ENCODE results near the gene CELSR1.

Gene CELSR1

DNA sequence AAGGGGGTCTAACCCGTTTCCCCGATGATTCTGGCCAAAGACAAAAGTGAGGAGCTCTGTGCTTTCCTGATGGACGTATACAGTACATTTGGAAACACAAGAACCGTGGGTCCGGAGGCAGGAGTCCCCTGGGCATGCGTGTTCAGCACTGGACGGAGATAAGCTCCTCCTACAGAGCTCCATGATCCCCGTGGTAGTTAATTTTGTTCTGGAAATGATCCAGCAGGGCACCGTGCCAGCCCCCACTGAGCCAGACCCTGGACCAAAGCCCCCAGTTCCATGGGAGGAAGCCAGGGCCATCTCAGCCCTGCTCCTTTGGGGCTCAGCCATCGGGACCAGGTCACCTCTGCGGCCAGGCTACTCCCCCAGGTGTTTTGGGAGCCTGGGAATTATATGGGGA is 118.6 kb downstream of the CELSR1 start:
- no peaks in the 10 kb centered on the region for H3K27me3 ChIP-seq (ENCODE audit: control insufficient read depth, insufficient read depth, low read length, poor library complexity, severe bottlenecking)
- H3K36me3 ChIP-seq (ENCODE audit: control insufficient read depth, insufficient read depth, low read length) = no peaks in the 10 kb centered on the region
- H3K27ac ChIP-seq (ENCODE audit: insufficient read depth, low read depth, low read length, poor library complexity, severe bottlenecking) = no peak overlapping the region
- peaks cover 3% of the 10 kb centered on the region for H3K4me1 ChIP-seq (ENCODE audit: control insufficient read depth, insufficient read depth, low read length)
- no peaks in the 10 kb centered on the region for H3K9me3 ChIP-seq (ENCODE audit: control insufficient read depth, low read length)
- H3K4me3 ChIP-seq (ENCODE audit: insufficient read depth, low read depth, low read length) = no peak overlapping the region
- WGBS, 2 experiments = 95% methylated on average over 11 of the region's 11 CpGs

DNA sequence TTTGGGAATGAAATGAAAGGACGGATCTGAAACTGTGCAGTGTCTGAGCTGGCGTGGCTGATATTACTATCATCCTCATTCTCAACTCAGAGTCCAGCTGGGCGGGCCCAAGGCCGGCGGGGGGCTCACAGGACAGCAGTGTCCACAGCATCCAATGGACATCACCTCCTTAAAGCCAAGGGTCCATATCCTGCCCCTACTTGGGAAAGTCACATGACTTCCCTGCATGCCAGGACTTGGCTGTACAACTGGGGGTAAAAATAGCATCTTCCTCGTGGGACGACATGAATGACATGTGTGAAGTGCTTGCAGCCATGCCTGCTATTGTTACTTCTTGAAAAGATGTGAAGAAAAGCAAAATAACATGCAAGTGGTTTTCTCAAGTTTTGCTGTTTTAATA is 119.7 kb downstream of the CELSR1 start:
- no peaks in the 10 kb centered on the region for H3K9me3 ChIP-seq (ENCODE audit: control insufficient read depth, low read length)
- H3K4me3 ChIP-seq (ENCODE audit: insufficient read depth, low read depth, low read length) = no peak overlapping the region
- WGBS, 2 experiments = 92% methylated on average over 7 of the region's 7 CpGs
- H3K36me3 ChIP-seq (ENCODE audit: control insufficient read depth, insufficient read depth, low read length) = no peaks in the 10 kb centered on the region
- no peak overlapping the region for H3K27ac ChIP-seq (ENCODE audit: insufficient read depth, low read depth, low read length, poor library complexity, severe bottlenecking)
- H3K27me3 ChIP-seq (ENCODE audit: control insufficient read depth, insufficient read depth, low read length, poor library complexity, severe bottlenecking) = no peaks in the 10 kb centered on the region
- peaks cover 3% of the 10 kb centered on the region for H3K4me1 ChIP-seq (ENCODE audit: control insufficient read depth, insufficient read depth, low read length)

DNA sequence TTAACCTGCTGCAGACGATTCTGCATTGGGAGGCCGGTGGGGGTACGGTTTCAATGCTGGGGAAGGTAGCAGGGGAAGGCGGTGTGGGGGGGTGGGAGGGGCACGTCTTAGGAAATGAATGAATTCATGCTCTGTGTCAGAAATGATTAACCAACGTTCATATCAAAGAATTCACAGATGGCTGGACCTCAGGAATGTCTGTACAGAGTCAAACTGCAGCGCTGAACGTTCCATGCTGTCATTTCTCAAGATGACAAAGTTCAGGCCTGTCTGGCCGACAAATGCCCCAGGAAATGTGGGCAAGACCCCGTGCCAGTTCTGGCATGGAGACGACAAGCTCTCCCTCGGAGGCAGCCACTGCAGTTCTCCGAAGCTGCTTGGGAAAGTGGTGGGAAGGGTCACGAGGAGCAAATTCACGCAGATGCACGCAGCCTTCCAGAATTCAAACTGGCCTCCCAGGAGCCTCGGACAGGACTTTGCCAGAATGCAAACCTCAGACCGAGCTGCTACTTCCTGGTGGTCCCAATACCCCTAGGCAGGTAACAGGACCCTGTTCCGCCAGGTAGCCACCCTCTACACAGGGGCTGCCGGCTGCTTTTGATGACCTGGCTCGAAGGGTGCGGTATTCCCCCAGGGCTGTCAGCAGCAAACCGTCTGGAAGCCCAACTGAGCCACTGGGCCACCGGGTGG is 120.4 kb downstream of the CELSR1 start:
- no peak overlapping the region for H3K27ac ChIP-seq (ENCODE audit: insufficient read depth, low read depth, low read length, poor library complexity, severe bottlenecking)
- no peaks in the 10 kb centered on the region for H3K9me3 ChIP-seq (ENCODE audit: control insufficient read depth, low read length)
- H3K36me3 ChIP-seq (ENCODE audit: control insufficient read depth, insufficient read depth, low read length) = no peaks in the 10 kb centered on the region
- WGBS, 2 experiments = 92% methylated on average over 24 of the region's 24 CpGs
- H3K4me1 ChIP-seq (ENCODE audit: control insufficient read depth, insufficient read depth, low read length) = peaks cover 3% of the 10 kb centered on the region
- H3K4me3 ChIP-seq (ENCODE audit: insufficient read depth, low read depth, low read length) = no peak overlapping the region
- no peaks in the 10 kb centered on the region for H3K27me3 ChIP-seq (ENCODE audit: control insufficient read depth, insufficient read depth, low read length, poor library complexity, severe bottlenecking)

GRCh38 chr22:46416520-46416871 is 120.9 kb downstream of the CELSR1 start:
- H3K9me3 ChIP-seq (ENCODE audit: control insufficient read depth, low read length) = no peaks in the 10 kb centered on the region
- WGBS, 2 experiments = 87% methylated on average over 14 of the region's 14 CpGs
- H3K27me3 ChIP-seq (ENCODE audit: control insufficient read depth, insufficient read depth, low read length, poor library complexity, severe bottlenecking) = no peaks in the 10 kb centered on the region
- no peak overlapping the region for H3K27ac ChIP-seq (ENCODE audit: insufficient read depth, low read depth, low read length, poor library complexity, severe bottlenecking)
- peaks cover 4% of the 10 kb centered on the region for H3K36me3 ChIP-seq (ENCODE audit: control insufficient read depth, insufficient read depth, low read length)
- no peak overlapping the region for H3K4me3 ChIP-seq (ENCODE audit: insufficient read depth, low read depth, low read length)
- H3K4me1 ChIP-seq (ENCODE audit: control insufficient read depth, insufficient read depth, low read length) = peaks cover 3% of the 10 kb centered on the region

GRCh38 chr22:46415776-46416519 is 121.5 kb downstream of the CELSR1 start:
- H3K27ac ChIP-seq (ENCODE audit: insufficient read depth, low read depth, low read length, poor library complexity, severe bottlenecking) = no peak overlapping the region
- H3K9me3 ChIP-seq (ENCODE audit: control insufficient read depth, low read length) = no peaks in the 10 kb centered on the region
- no peaks in the 10 kb centered on the region for H3K27me3 ChIP-seq (ENCODE audit: control insufficient read depth, insufficient read depth, low read length, poor library complexity, severe bottlenecking)

DNA sequence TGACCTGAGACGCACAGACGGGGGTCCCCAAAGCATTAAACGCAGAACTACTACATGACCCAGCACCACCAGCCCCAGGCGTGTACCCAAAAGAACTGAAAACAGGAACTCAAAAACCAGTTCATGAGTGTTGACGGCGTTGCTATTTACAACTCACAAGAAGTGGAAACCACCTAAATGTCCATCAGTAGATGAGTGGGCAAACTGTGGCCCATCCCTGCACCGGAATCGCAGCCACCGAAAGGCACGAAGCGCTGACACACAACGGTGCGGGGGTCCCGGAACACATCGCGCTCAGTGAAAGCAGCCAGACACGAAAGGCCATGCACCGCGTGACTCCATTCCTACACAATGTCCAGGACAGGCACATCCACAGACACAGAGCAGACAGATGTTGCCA is 122.7 kb downstream of the CELSR1 start:
- H3K4me3 ChIP-seq (ENCODE audit: insufficient read depth, low read depth, low read length) = no peak overlapping the region
- H3K27me3 ChIP-seq (ENCODE audit: control insufficient read depth, insufficient read depth, low read length, poor library complexity, severe bottlenecking) = no peaks in the 10 kb centered on the region
- peaks cover 9% of the 10 kb centered on the region for H3K36me3 ChIP-seq (ENCODE audit: control insufficient read depth, insufficient read depth, low read length)
- no peaks in the 10 kb centered on the region for H3K9me3 ChIP-seq (ENCODE audit: control insufficient read depth, low read length)
- WGBS, 2 experiments = 93 to 97% methylated on average over 19 of the region's 19 CpGs
- H3K4me1 ChIP-seq (ENCODE audit: control insufficient read depth, insufficient read depth, low read length) = peaks cover 3% of the 10 kb centered on the region
- no peak overlapping the region for H3K27ac ChIP-seq (ENCODE audit: insufficient read depth, low read depth, low read length, poor library complexity, severe bottlenecking)

More at GRCh38 chr22:46415776-46416519, 121.5 kb downstream of the CELSR1 start:
- Histone ChIP-seq H3K4me3 (ENCODE audit: insufficient read depth, low read depth, low read length) (no peak overlapping the region), H3K4me1 (ENCODE audit: control insufficient read depth, insufficient read depth, low read length) (peaks cover 3% of the 10 kb centered on the region), H3K36me3 (ENCODE audit: control insufficient read depth, insufficient read depth, low read length) (peaks cover 9% of the 10 kb centered on the region)
- 94 to 96% methylated on average over 30 of the region's 30 CpGs for WGBS, 2 experiments

DNA sequence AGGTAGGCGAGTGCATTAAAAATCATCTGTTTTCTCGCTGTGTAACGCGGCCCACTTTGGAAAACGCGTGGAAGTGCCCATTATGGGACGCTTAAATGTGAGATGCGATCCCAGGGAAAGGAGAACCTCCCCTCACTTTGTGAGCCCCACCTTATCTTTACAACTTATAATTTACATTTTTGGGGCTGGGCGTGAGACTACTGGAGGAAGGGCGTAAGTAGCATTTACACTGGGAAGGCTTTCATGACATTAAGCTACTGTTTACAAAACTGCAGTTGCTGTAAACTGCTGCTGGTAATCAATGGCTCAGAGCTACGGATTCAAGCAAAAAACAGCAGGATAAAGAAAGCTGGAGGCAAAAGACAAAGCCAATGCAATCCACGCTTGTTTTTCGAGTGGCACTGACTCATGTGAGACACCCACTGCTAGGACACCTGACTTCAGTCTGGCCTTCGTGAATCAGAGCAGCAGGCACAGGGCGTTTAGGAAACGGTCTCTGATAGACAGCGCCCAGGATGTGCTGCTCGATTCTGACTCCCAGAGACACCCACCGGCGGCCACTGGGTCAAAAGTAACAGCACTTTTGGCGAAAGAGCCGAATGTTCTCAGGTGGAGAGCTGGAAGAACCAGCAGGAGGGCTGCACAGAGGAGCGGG is 123.6 kb downstream of the CELSR1 start:
- H3K36me3 ChIP-seq (ENCODE audit: control insufficient read depth, insufficient read depth, low read length) = peaks cover 9% of the 10 kb centered on the region
- H3K9me3 ChIP-seq (ENCODE audit: control insufficient read depth, low read length) = no peaks in the 10 kb centered on the region
- H3K27me3 ChIP-seq (ENCODE audit: control insufficient read depth, insufficient read depth, low read length, poor library complexity, severe bottlenecking) = no peaks in the 10 kb centered on the region
- no peak overlapping the region for H3K27ac ChIP-seq (ENCODE audit: insufficient read depth, low read depth, low read length, poor library complexity, severe bottlenecking)
- H3K4me3 ChIP-seq (ENCODE audit: insufficient read depth, low read depth, low read length) = no peak overlapping the region
- peaks cover 3% of the 10 kb centered on the region for H3K4me1 ChIP-seq (ENCODE audit: control insufficient read depth, insufficient read depth, low read length)
- 83% methylated on average over 23 of the region's 23 CpGs for WGBS, 2 experiments

DNA sequence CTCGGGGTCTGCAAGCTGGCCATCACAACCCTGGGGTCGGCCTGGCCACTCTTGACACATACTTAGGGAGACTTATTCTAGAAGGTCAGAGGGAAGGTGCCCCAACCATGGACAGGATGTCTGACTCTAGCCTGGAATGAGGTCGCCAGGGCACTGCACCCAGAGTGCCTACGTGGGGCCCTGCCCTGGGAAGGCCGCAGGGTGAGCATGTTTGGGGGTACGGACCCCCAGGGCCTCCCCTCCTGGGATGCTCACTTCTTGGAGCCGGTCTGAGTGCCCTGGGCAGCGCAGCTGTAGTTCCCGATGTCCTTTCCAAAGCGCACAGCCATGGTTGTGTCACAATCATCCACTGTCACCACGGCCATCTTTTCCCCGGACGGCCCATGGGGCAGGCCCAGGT is 126.1 kb downstream of the CELSR1 start:
- Histone ChIP-seq H3K4me1 (ENCODE audit: control insufficient read depth, insufficient read depth, low read length) (peaks cover 3% of the 10 kb centered on the region), H3K36me3 (ENCODE audit: control insufficient read depth, insufficient read depth, low read length) (peaks cover 9% of the 10 kb centered on the region), H3K27me3 (ENCODE audit: control insufficient read depth, insufficient read depth, low read length, poor library complexity, severe bottlenecking) (no peaks in the 10 kb centered on the region), H3K9me3 (ENCODE audit: control insufficient read depth, low read length) (no peaks in the 10 kb centered on the region), H3K27ac (ENCODE audit: insufficient read depth, low read depth, low read length, poor library complexity, severe bottlenecking) (no peak overlapping the region), H3K4me3 (ENCODE audit: insufficient read depth, low read depth, low read length) (no peak overlapping the region)
- 92 to 93% methylated on average over 13 of the region's 13 CpGs for WGBS, 2 experiments

DNA sequence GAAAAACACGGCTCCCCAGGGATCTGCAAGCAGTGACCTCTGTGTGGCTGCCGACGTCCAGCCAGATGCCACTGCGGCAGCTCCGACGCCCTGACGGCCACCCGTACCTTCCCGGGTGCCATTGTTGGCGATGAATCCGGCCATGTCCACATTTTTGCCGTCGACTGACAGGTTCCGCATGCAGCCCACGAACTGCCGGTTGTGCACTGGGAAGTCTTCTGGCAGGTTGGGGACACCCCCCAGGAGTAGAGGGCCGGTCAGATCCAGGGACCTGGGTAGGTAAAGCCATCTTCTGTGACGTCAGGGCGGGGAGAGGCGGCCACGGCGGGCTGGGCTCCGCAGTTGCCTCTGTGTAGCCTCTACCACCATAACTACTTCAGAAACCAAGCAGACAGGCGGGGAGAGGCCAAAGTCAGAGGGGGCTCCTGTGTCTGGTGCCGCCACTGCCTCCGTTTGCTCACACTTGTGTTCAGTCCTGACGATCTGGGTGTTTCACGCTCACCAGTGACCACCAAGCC is 127.1 kb downstream of the CELSR1 start:
- Histone ChIP-seq H3K36me3 (ENCODE audit: control insufficient read depth, insufficient read depth, low read length) (peaks cover 9% of the 10 kb centered on the region), H3K4me3 (ENCODE audit: insufficient read depth, low read depth, low read length) (no peak overlapping the region), H3K9me3 (ENCODE audit: control insufficient read depth, low read length) (no peaks in the 10 kb centered on the region), H3K27me3 (ENCODE audit: control insufficient read depth, insufficient read depth, low read length, poor library complexity, severe bottlenecking) (no peaks in the 10 kb centered on the region), H3K27ac (ENCODE audit: insufficient read depth, low read depth, low read length, poor library complexity, severe bottlenecking) (no peak overlapping the region), H3K4me1 (ENCODE audit: control insufficient read depth, insufficient read depth, low read length) (peaks cover 3% of the 10 kb centered on the region)
- WGBS, 2 experiments = 95 to 96% methylated on average over 28 of the region's 28 CpGs

DNA sequence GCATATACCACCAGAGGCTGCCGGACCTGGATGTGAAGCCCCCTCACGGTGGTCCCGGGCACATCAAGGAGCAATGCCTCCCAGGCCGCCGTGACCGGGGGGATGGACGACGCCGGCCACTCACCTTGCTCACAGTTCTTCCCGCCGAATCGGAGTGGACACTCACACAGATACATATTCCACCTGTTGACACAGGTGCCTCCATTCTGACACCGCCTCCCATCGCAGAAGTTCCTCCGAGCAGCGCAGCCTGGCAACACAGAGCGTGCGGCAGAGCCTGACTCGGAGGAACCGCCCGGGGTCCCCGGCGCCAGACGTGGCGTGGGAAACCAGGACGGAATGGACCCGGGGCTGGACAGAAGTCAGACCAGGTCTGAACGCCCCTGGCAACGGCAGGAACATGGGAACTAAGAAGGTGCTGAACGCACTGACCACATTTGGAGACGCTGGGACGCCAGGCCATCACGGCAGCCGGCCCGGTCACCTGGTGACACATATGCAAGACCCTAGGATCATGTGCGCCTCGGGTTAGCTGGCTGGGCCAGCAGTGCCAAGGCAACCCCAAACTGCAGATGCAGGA is 127.7 kb downstream of the CELSR1 start:
- no peaks in the 10 kb centered on the region for H3K27me3 ChIP-seq (ENCODE audit: control insufficient read depth, insufficient read depth, low read length, poor library complexity, severe bottlenecking)
- H3K27ac ChIP-seq (ENCODE audit: insufficient read depth, low read depth, low read length, poor library complexity, severe bottlenecking) = no peak overlapping the region
- peaks cover 9% of the 10 kb centered on the region for H3K36me3 ChIP-seq (ENCODE audit: control insufficient read depth, insufficient read depth, low read length)
- no peak overlapping the region for H3K4me3 ChIP-seq (ENCODE audit: insufficient read depth, low read depth, low read length)
- no peaks in the 10 kb centered on the region for H3K9me3 ChIP-seq (ENCODE audit: control insufficient read depth, low read length)
- peaks cover 3% of the 10 kb centered on the region for H3K4me1 ChIP-seq (ENCODE audit: control insufficient read depth, insufficient read depth, low read length)
- 96% methylated on average over 37 of the region's 37 CpGs for WGBS, 2 experiments
